NCI-H1694 treated with DMSO at 0.1 percent for 48 hours (cell line): ENCODE results near the gene KLF11.

Experiments used
- DNase-seq: peaks from one replicate; lab custom pipeline; 2025; lab: John Stamatoyannopoulos, UW

Gene KLF11

DNA sequence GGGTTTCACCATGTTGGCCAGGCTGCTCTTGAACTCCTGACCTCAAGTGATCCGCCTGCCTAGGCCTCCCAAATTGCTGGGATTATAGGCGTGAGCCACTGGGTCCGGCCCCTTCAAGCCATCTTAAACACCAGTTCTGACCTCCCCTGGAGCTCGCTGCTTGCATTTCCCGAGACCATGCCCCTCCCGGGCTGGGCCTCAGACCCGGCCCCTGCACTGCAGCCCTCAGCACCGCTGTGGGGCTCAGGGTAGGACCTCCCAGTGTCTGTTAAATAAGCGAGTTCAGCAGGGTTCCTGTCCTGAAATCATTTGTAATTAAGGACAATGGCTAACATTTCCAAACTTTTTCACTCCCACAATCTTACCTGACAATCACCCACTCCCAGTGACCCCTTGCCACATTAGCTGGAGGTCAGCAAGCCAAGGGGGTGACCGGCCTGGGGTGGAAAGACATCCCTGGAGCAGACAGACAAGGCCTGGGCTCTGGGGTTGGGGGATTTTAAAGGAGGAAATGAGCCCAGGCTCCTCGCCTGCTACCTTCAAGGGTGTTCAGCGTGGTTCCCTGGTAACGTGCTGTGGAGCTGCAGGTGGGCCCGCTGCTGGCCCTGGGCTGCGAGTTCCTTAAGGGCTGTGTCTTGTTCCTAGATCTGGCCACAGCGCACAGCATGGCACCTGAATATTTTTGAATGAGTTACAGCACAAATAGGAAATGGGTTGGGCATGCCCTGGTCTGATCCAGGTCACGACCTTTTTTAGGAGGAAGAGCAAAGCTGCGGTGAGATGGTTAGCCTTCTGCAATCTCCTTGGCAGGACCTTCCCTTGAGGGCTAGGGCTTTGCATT lies 21.8 kb downstream of the KLF11 start:
- no peak for DNase-seq

DNA sequence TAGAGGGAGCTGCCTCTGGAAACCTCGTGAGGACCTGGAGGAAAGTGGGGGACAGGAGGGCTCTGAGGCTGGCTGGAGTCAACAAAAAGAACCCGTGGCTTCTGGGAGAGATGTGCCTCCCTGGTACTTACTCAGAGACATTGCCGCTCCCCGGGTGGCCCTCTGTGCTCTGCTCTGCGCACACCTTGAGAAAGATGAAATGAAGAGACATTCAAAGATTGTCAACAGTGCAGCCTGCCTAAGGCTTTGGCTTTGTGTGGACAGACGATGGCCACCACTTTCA lies 22.4 kb downstream of the KLF11 start:
- DNase-seq, result no peak

- DNase-seq, result no peak
These were observed 24.0 kb downstream of the KLF11 start for GRCh38 chr2:10067330-10067729.

- DNase-seq, result no peak
These were observed 24.5 kb downstream of the KLF11 start for GRCh38 chr2:10067881-10068280.

- DNase-seq, result no peak
These were observed 27.8 kb downstream of the KLF11 start for GRCh38 chr2:10071176-10071575.

DNA sequence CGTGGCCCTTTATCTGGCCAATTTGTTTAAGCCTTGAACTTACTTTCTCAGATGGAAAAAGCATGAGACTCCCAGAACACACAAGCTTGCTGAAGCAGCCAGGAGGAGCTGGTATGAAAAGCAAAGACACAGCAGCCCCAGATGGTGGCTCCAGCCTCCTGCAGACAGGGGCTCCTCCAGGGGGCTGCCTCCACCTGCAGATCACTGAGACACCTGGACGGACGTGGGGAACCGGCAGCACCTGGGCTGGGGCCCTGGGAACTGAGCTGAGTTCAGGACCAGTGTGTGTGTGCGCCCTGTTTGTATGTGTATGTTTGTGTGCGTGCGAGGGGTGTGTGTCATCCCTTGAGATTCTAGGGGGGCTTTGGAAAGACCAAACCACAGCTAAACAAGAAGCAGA lies 28.2 kb downstream of the KLF11 start:
- no peak for DNase-seq

DNA sequence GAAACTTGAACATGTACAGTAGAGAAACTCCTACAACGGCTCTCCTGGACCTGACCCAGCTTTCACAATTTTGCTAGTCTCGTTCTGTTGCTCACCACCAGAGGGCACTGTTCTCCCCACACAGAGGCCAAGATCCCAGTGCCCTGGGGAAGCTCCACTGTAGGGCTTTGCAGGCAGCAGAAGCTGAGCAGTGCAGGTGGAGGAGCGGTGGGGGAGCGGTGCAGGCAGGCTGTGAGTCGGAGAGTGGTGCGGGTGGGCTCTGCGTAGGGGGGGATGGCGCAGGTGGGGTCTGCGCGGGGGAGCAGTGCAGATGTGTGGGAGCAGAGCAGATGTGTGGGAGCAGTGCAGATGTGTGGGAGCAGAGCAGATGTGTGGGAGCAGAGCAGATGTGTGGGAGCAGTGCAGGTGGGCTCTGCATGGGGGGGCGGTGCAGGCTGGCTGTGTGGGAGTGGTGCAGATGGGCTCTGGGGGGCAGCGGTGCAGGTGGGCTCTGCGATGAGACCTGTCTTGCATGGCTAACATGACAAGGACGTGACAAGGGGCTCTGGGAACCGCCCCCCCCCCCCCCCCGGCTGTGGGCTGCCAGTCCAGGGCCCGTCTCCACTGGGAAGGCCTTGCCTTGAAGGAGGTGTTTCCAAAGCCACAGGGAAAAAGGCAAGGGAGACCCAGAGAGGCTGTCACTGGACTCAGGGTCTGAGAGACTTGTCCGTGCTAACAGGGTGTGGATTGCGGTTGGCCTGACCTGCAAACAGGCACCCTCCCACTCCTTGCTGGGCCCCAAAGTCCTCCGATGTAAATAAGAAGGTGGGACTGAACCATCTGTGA lies 29.5 kb downstream of the KLF11 start:
- DNase-seq, result peak; percentile 95

DNA sequence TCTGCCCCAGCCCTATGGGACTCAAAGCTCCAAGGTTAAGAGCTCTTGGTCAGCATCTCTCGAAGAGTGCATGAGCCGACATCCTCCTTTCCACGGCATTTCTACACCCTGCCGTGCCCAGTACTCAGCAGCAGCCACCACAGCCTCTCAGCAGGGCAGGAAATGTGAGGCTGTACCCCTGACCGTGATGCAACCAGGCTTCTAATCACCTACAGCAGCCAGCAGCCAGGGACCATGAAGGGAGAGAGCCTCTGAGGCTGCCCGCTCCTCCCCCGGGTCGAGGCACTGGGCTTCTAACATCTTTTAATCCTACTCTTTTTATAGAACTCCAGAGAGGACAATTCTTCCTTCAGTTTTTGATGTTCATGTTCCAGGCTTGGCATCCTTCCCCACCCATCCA lies 30.4 kb downstream of the KLF11 start:
- DNase-seq, result no peak

DNA sequence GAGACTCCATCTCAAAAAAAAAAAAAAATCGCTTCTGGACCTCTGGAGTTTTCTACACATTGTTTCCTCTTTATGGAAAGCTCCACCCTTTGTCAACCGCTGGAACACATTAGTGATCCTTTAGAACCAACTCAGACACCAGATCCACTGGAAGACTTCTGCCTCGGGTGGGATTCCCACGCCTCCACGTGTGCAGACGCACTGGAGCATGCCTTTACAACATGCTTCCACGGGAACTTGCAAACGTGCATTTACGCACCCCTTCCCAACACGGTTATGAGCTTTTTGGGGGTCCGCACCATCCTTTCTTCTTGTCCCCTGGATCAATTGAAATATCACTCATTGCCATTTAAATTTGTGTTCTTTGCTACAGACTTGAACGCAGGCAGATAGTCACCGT lies 31.8 kb downstream of the KLF11 start:
- DNase-seq, result no peak

GRCh38 chr2:10075571-10076209 lies 32.3 kb downstream of the KLF11 start:
- no peak for DNase-seq

GRCh38 chr2:10076511-10076910 lies 33.2 kb downstream of the KLF11 start:
- DNase-seq, result no peak

DNA sequence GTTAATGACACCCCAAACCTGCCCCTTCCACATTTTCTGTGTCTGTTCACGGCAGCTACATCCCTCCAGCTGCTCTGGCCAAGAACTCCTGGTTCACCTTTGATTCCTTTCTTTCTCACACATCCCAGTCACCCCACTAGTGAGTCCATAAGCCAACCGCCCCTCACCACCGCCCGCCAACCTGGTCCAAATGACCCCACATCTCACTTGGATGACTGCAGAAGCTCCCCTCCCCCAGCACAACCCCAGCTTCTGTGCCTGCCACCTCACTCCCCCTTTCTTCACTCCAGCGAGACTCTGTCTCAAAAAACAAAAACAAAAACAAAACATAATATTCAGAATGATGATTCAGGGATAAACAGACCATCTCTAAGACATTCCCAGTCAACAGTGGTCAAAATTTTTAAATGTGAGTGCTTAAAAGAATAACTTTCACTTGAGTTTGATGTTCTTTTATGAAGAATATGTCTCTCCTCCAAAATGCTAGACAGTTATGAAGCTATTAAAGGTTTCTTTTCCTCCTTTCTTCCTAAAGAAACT lies 33.7 kb downstream of the KLF11 start:
- DNase-seq, result no peak

- DNase-seq, result no peak
These were observed 34.7 kb downstream of the KLF11 start for GRCh38 chr2:10078001-10078400.

DNA sequence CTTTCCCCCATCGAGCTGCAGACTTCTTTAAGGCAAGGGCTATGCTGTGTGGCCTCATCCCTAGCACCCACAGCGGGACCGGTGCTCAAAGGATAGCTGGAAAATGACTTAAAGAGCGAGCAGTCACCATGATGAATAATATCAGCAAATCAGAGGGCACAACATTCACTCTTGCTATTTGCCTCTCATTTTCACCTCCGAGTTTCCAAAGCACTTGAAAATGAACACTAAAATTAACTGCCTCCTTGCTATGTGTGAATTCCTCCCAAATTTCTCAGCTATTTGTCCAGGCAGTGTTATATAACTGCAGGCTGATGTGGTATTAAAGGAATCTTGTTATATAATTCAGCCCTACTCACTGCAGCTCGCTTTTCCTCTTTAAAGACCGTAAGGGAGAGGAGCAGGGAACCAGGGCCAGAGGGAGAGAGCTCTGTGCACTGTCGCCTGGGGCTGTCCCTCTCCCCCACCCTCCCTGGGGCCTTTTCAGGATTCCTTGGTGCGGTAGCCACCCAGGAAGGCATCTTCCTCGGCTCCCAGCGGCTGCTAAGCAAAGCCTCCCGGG lies 35.4 kb downstream of the KLF11 start:
- no peak for DNase-seq

GRCh38 chr2:10079266-10079869 lies 36.0 kb downstream of the KLF11 start:
- peak; percentile 31 for DNase-seq

DNA sequence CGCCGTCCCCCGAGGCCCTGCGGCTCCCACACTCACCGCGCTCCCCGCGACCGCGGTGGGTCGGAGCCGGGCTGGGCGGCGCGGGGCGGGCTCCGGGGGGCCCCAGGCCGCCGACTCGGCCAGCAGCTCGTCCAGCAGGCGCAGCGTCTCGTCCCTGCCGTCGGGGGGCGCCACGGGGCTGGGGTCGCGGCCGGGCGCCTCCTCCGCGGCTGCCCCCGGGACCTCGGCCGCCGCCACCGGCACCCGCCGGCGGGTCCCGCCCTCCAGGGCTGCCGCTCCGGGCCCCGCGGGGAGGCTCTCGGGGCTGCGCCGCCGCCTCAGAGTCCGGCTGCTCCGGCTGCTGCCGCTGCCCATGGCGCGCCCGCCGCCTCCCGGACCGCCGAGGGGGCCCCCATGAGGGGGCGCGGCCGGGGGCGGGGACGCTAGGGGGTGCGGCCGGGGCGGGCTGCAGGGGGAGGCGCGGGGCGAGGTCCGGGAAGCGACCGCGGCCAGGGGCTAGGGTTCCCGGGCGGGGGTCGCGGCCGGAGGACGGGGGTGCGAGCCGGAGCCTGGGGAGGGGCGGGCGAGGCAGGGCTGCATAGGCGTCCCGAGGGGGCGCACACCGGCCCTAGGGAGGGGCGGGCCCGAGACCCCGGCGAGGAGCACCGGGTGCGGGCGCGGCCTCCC lies 36.7 kb downstream of the KLF11 start, which contains the start of gene CYS1:
Gene CYS1 (minus strand): TSS at position 542 of the 666 bp plus-strand sequence. CDS start 188 bp downstream, at position 354.
- DNase-seq, result no peak

GRCh38 chr2:10080536-10081304 lies 37.4 kb downstream of the KLF11 start:
- no peak for DNase-seq

GRCh38 chr2:10083046-10083445 lies 39.7 kb downstream of the KLF11 start:
- no peak for DNase-seq

DNA sequence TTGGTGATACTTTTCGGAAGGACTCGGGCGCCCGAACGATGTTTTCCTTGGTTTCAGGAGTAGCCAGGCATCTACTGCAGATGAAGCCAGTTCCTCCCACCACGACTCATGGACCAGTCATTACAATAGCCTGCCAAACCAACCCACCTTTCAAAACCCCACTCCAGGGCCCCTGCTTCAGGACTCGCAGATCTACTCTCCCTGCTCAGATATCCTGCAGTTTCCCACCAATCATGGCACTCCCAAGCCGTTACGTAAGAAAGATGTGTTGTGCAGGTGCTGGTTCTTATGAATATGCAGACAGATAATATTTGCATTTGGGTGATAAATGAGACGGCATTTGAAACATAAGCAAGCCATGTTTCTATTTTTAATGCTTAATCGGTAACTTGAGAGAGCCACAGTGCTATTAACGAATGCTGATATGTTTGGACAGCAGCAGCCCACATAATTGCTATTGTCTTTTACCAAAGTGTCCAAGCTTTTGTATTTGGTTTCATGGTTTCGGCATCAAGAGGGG lies 40.4 kb downstream of the KLF11 start:
- no peak for DNase-seq

DNA sequence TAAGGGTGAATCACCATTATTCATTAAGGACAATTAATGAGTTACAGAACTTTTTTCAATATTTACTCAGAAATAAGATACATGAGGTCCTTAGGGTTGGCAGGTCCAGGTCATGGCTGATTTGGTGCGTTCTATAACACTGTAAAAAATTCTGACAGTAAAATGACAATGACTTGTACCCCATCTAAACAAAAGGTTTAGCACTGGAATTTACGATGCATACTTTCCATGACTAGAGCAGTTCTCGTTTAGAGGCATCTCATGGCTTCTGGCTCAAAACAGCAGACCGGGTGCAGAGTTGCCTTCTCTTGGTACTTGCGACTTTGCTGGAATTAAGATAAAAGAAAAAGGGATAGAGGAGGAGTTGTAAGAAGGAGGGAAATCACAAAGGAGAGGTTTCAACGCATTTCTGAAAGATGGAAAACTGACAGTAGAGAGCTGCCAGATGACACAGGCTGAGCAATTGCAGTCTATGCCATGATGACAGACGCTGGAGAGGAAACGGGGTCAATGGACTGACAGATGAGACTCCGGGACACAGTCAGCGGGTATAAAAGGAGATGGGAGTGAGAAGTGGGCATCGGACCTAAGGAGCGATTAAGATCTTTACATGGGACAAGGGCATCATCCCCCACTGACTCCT lies 41.0 kb downstream of the KLF11 start:
- DNase-seq, result no peak
